GM19455 (cell line): ENCODE measurements around the gene ARRB1.
A peak's percentile ranks its signal among the peaks of the same experiment; 100 is the strongest.

Experiments
- ATAC-seq: cut with Tn5 transposase; IDR thresholded peaks from one replicate; pipeline ENCODE4 v1.9.1; 2021; ENCODE audit not compliant: unreplicated experiment

Gene ARRB1

GRCh38 chr11:75260396-75261170 lies 90.9 kb downstream of the ARRB1 start:
- ATAC-seq, result no peak

- no peak for ATAC-seq
Measured at GRCh38 chr11:75254326-75254725, 97.1 kb downstream of the ARRB1 start.

- ATAC-seq, result no peak
Measured at GRCh38 chr11:75249704-75250103, 101.8 kb downstream of the ARRB1 start.

GRCh38 chr11:75248924-75249256 lies 102.6 kb downstream of the ARRB1 start:
- no peak for ATAC-seq

- ATAC-seq, result no peak
Measured at GRCh38 chr11:75246671-75247350, 104.7 kb downstream of the ARRB1 start.

GRCh38 chr11:75246006-75246670 lies 105.3 kb downstream of the ARRB1 start:
- ATAC-seq, result no peak

GRCh38 chr11:75245356-75246005 lies 106.0 kb downstream of the ARRB1 start:
- ATAC-seq, result no peak

GRCh38 chr11:75244052-75244814 lies 107.2 kb downstream of the ARRB1 start:
- no peak for ATAC-seq

GRCh38 chr11:75242722-75243600 lies 108.5 kb downstream of the ARRB1 start:
- no peak for ATAC-seq

- no peak for ATAC-seq
Measured at GRCh38 chr11:75241906-75242644, 109.4 kb downstream of the ARRB1 start.

GRCh38 chr11:75241036-75241905 lies 110.2 kb downstream of the ARRB1 start:
- ATAC-seq, result peak; percentile 79

GRCh38 chr11:75240311-75241035 lies 111.0 kb downstream of the ARRB1 start, which contains the start of gene TPBGL:
TSS of gene TPBGL (plus strand) at chr11:75240774. CDS start at chr11:75241050, 276 bp downstream.
- no peak for ATAC-seq

GRCh38 chr11:75239531-75240290 lies 111.8 kb downstream of the ARRB1 start:
- no peak for ATAC-seq

GRCh38 chr11:75238595-75239440 lies 112.6 kb downstream of the ARRB1 start:
- no peak for ATAC-seq

GRCh38 chr11:75237050-75237449 lies 114.4 kb downstream of the ARRB1 start:
- ATAC-seq, result no peak

GRCh38 chr11:75236062-75236461 lies 115.4 kb downstream of the ARRB1 start:
- no peak for ATAC-seq
